HTR-8/SVneo (cell line): ENCODE measurements around the gene ZNF536.
"Not testable (repeated sequence)": the region's sequence is repeated elsewhere in the genome, so short reads cannot be mapped to it uniquely, and the experiment has no call there.

Source experiments
- DNase-seq: peaks from one replicate; pipeline ENCODE4 v3.0.0; 2011; ENCODE audit warnings: low spot score, mixed read lengths; ENCODE audit not compliant: insufficient read length
- FAIRE-seq: peaks from 2 replicates; lab custom pipeline; 2011; peaks lifted over from hg19 to GRCh38; lab: Jason Lieb, UNC

Gene ZNF536

DNA sequence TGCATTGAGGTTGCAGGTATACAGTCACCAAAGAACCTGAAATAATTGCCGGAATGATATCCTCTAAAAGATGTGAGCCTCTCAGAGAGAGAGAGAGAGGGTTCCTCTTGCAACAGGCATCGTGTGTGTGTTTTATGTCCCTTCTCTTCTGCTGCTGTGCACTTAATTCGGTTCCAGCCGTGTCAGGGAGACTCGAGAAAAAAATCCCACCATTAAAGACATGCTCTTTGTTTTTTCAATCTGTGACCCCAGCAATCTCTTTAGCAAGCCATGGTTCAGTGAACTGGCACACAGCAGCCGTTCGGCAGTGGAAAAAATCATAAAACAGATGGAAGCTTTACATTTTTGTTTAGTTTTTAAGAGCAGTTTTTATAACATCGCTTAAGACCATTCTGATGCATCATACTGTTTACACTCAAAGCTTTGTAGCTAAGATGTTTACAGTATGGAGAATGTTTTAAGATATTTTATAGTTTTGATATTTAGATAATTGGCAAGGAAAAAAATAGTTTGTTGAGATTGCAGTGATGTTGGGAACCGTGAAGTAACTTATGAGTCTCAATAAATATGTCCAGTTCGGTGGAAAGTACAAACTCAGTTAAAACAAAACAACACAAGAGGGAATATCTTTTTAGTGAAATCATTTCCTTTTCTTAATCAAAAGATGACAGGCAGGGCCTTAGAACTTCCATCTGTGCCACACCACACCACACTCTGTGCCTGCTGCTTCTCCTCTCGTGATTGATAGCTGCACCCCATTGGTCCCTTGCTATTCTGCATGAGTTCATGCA is 31.2 kb upstream of the ZNF536 start:
- DNase-seq (no peak), FAIRE-seq (no peak)

GRCh38 chr19:30341611-30342201 is 30.5 kb upstream of the ZNF536 start:
- FAIRE-seq (no peak), DNase-seq (no peak)

DNA sequence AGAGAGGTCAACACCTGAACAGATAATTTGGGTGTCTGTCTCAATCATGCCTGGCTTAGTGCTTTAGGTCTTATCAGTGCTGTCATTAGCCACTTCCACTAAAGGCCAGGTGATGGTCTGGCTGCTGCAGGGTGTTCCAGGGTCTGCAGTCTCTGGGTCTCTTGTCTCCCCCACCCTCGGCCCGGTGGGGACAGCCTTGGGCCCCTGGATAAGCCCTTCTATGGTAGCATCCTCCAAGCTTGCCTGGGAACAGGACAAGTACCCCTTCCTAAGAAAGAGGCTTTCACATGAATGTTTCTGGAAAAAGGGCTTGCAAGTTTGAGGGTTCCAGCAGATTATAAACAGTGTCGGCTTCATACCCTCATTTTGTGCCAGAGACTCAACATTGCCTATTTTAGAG is 29.3 kb upstream of the ZNF536 start:
- no peak for FAIRE-seq
- DNase-seq, result no peak

GRCh38 chr19:30344446-30345425 is 27.4 kb upstream of the ZNF536 start:
- FAIRE-seq, result no peak
- DNase-seq, result no peak

- no peak for FAIRE-seq
- no peak for DNase-seq
Observed at GRCh38 chr19:30345686-30346085, 26.5 kb upstream of the ZNF536 start.

- FAIRE-seq, DNase-seq: not testable (repeated sequence)
Observed at GRCh38 chr19:30346468-30346867, 25.7 kb upstream of the ZNF536 start.

- no peak for DNase-seq
- FAIRE-seq, result no peak
Observed at GRCh38 chr19:30349131-30349730, 23.0 kb upstream of the ZNF536 start.

DNA sequence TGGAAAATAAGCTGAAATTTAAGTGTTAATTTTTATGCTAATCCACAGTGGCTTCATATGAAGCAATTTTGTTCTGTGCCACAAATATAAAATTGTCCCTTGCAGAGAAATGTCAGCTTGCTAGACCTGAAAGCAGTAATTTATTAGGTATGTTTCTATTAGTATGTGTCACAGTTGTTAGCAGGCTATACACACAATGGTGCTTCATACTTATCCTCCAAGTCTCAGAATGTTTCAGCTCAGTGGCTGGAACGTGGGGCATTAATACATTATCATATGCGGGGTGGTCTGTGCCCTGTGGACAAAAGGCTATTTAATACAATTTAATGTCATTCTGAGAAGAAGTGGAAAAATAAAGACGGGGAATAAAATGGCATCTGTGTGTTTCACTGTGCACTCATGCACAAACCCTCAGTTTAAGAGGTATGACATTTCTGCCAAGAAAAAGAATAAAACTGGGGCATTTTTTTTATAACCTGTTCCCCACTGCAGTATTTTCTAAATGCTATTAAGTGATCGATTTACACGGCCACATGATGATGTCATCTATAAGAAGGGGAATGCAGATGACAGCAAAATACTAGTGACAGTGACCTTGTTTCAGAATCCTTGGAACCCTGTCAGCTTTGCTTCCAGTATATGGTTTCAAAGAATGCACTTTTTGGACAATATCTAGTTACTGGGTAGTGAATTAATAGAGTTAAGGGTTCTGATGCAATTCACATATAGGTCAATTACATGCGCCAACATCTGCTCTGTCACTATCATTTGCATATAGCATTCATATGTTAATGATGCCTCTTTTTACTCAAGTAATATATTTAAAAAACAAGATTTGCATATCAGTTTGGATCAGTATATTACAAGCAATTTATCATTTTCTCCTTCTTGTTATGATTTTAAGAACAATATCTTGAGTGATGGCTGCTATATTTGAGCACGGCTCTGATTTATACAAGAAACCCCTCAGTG is 21.2 kb upstream of the ZNF536 start:
- FAIRE-seq (no peak), DNase-seq (no peak)

DNA sequence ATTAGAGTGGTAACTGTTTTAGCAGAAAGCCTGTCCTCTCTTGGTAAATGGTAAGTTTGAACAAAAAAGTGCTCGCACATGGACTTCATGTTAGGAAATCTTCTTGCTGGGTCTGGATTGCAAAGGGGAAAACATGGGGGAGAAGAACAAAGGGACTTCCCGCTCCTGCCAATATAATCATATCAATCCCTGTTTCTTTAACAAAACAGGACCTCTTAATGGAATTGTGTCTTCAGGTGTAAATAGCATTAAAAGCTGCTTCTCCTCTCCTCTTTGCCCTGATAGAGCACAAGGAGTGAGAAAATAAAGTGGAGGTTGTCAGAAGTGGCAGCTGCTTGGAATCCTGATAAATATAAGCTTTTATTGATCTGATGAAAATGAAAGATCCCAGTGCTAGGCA is 20.4 kb upstream of the ZNF536 start:
- DNase-seq (no peak), FAIRE-seq (no peak)

GRCh38 chr19:30353394-30353945 is 18.7 kb upstream of the ZNF536 start:
- no peak for FAIRE-seq
- DNase-seq, result no peak

DNA sequence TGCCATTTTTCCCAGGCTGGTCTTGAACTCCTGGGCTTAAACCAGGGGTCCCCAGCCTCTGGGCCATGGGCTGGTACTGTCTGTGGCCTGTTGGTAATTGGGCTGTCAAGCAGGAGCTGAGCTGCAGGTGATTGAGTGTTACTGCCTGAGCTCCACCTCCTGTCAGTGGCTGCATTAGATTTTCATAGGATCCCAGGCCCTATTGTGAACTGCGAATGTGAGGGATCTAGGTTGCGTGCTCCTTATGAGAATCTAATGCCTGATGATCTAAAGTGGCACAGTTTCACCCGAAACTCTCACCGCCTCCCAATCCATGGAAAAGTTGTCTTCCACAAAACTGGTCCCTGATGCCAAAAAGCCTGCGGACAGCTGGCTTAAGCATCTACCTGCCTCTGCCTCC is 16.6 kb upstream of the ZNF536 start:
- DNase-seq (no peak), FAIRE-seq (no peak)

- DNase-seq (no peak), FAIRE-seq (no peak)
Observed at GRCh38 chr19:30356951-30357579, 15.1 kb upstream of the ZNF536 start.

DNA sequence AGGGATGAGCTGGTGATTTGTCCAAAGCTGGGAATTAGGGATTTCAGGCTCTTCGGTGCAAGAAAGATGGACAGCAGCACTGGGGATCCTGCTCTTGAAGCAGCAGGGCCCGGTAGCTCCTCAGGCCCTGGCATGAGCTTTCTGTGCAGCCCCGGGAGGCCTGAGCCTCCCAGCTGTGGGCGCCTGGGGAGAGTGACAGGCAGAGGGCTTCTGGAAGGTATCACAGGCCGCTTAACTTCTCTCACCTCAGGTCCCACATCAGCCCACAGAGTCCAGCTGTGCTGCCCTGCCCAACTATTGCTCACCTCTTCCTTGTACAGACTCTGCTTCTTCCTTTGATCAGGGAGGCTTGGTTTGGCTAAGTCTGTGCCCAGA is 14.6 kb upstream of the ZNF536 start:
- DNase-seq, result no peak
- FAIRE-seq, result no peak

GRCh38 chr19:30358319-30358718 is 13.9 kb upstream of the ZNF536 start:
- no peak for FAIRE-seq
- DNase-seq, result no peak

DNA sequence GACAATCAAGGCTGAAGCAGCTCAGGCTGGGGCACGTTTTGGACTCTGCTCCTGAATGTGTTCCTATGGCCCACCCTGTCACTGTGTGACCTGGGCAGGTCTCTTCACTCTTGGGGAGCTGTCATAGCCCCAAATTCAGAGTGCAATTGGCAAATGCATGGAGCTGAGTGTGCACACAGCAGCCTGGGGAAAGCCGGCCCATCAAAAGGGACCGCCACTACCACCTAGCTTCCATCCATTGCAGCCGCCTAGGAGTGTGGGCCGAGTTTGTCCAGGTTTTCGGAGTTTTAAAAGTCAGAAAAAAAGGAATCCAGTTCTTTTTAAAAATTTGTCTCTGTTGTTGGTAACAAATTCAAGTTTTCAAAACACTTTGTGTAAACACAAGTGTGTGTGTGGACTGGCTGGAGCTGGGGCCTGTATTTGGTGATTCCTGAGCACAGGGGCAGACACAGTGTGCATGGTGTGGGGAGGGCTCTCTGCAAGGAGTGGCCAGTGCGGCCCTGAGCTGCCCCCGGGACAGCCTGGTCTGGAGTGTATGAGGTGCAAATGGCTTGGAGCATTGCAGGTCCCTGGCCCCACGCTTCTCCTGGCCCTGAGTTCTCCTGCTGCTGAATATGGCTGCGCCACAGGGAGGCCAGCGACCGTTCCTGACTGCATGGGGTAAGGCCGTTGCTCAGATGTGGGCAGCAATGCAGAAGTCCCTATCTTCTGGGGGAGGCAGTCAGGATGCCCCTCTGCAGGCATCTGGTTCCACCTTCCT is 13.2 kb upstream of the ZNF536 start:
- no peak for DNase-seq
- no peak for FAIRE-seq

DNA sequence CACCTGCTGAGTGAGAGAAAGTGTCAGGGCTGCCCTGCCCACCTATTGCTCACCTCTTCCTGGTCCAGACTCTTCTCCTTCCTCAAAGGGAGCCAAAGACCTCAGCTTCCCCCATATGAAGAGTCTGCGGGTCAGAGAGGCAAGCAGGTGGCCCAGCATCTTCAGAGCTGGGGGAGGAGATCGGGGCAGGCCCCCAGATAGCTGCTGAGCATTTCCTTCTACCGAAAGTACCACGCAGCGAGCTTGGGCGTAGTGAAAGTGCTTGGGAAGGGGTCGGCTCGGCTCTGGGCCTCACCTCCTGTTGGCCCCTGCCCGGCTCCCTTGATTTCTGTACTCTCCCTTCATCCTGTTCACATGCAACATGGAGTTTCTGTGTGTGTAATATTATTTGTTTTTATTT is 12.2 kb upstream of the ZNF536 start:
- FAIRE-seq (no peak), DNase-seq (no peak)

- no peak for DNase-seq
- FAIRE-seq, result no peak
Observed at GRCh38 chr19:30360376-30361106, 11.6 kb upstream of the ZNF536 start.
